HepG2 (cell line): Measurements from ENCODE around the gene SAMSN1.

Experiments
- AFF4 ChIP-seq: sonication (generic); formaldehyde crosslinking; IDR thresholded peaks from 2 replicates; pipeline ENCODE4 v1.4.0; 2020; ENCODE audit warnings: missing genetic modification reagents
- HOXA7 ChIP-seq: sonication (generic); formaldehyde crosslinking; IDR thresholded peaks from 2 replicates; pipeline ENCODE4 v1.8.1; 2022; ENCODE audit warnings: mild to moderate bottlenecking, missing genetic modification reagents, moderate library complexity
- MTA3 ChIP-seq: sonication (generic); formaldehyde crosslinking; IDR thresholded peaks from 2 replicates; pipeline ENCODE4 v1.4.0; 2020; ENCODE audit warnings: missing genetic modification reagents
- RBM22 ChIP-seq: fragments of 200-400 bp; formaldehyde crosslinking; optimal IDR thresholded peaks from 2 replicates; pipeline ENCODE3; 2017; ENCODE audit warnings: mild to moderate bottlenecking, low read length, moderate library complexity
- REPIN1 ChIP-seq: sonication (generic); formaldehyde crosslinking; IDR thresholded peaks from 2 replicates; pipeline ENCODE4 v1.8.0; 2022; ENCODE audit warnings: missing genetic modification reagents, low read depth, mild to moderate bottlenecking, borderline replicate concordance
- REXO4 ChIP-seq: sonication (generic); formaldehyde crosslinking; IDR thresholded peaks from 2 replicates; pipeline ENCODE4 v1.8.0; 2022; ENCODE audit warnings: missing genetic modification reagents, mild to moderate bottlenecking, borderline replicate concordance
- SMARCC2 ChIP-seq: fragments of 450-650 bp; IDR thresholded peaks from 2 replicates; pipeline ENCODE4 v1.6.1; 2017; ENCODE audit warnings: antibody characterized with exemption, mild to moderate bottlenecking
- TBL1XR1 ChIP-seq: fragments of 150-350 bp; IDR thresholded peaks from 2 replicates; pipeline ENCODE4 v1.6.1; 2014; ENCODE audit warnings: borderline replicate concordance, low read length; ENCODE audit not compliant: partially characterized antibody
- TBP ChIP-seq: sonication (generic); formaldehyde crosslinking; IDR thresholded peaks from 2 replicates; pipeline ENCODE4 v1.5.0; 2020; ENCODE audit warnings: missing genetic modification reagents
- TFAP4 ChIP-seq: sonication (generic); IDR thresholded peaks from 2 replicates; pipeline ENCODE4 v1.6.1; 2016; ENCODE audit warnings: low read depth, borderline replicate concordance

- no peak for TF ChIP-seq MTA3 (CRISPR knock-in tag)
- TF ChIP-seq REPIN1, result no peak
- no peak for TF ChIP-seq TFAP4
- TF ChIP-seq TBL1XR1, result no peak
- no peak for TF ChIP-seq SMARCC2
- TF ChIP-seq RBM22, result no peak
- TF ChIP-seq TBP (CRISPR knock-in tag), result no peak
- TF ChIP-seq HOXA7 (CRISPR knock-in tag), result no peak
- TF ChIP-seq REXO4 (CRISPR knock-in tag), result no peak
- no peak for TF ChIP-seq AFF4 (CRISPR knock-in tag)
These were observed 65.6 kb downstream of the SAMSN1 start for GRCh38 chr21:14480411-14481031.
